ENCODE measurements around the gene FHL2.

The FHL2 gene

GRCh38 chr2:105321875-105322646 is 76.8 kb downstream of the FHL2 start:
- no peak overlapping the region for H2AFZ ChIP-seq (ENCODE audit: low read depth, low read length, severe bottlenecking)
- no peaks in the 10 kb centered on the region for H3K27me3 ChIP-seq (ENCODE audit: low read length)
- H3F3A ChIP-seq (ENCODE audit: insufficient read depth) = peaks cover 4% of the 10 kb centered on the region; the same call in 1 of the 2 replicates
- H3K9me3 ChIP-seq (ENCODE audit: insufficient read depth, low read length) = no peaks in the 10 kb centered on the region
- H3K9ac ChIP-seq (ENCODE audit: low read length) = no peak overlapping the region
- no peaks in the 10 kb centered on the region for H3K36me3 ChIP-seq (ENCODE audit: low read length)
- no peak for TF ChIP-seq EZH2phosphoT487 (conservative IDR thresholded peaks at IDR 0.05; ENCODE audit: low read length)
- no peak overlapping the region for H3K4me2 ChIP-seq (ENCODE audit: low read depth, low read length, poor library complexity, severe bottlenecking)
- peaks cover 90% of the 10 kb centered on the region for H3K79me2 ChIP-seq (ENCODE audit: insufficient read depth, low read length)
- H3K4me3 ChIP-seq (ENCODE audit: insufficient read depth, low read length, poor library complexity, severe bottlenecking) = no peak overlapping the region
- H3K27ac ChIP-seq (ENCODE audit: low read depth, low read length) = no peak overlapping the region
- H3K9me2 ChIP-seq (replicated peaks; ENCODE audit: insufficient read depth, low read length) = no peaks in the 10 kb centered on the region
- peaks cover 7% of the 10 kb centered on the region; the same call in 1 of the 2 replicates for H4K20me1 ChIP-seq (ENCODE audit: low read depth, low read length)

GRCh38 chr2:105320651-105321215 is 78.1 kb downstream of the FHL2 start:
- peaks cover 7% of the 10 kb centered on the region; the same call in 1 of the 2 replicates for H4K20me1 ChIP-seq (ENCODE audit: low read depth, low read length)
- no peaks in the 10 kb centered on the region for H3K9me3 ChIP-seq (ENCODE audit: insufficient read depth, low read length)
- no peak overlapping the region for H3K4me3 ChIP-seq (ENCODE audit: insufficient read depth, low read length, poor library complexity, severe bottlenecking)
- no peak overlapping the region for H2AFZ ChIP-seq (ENCODE audit: low read depth, low read length, severe bottlenecking)
- no peak overlapping the region for H3K4me2 ChIP-seq (ENCODE audit: low read depth, low read length, poor library complexity, severe bottlenecking)
- H3K9me2 ChIP-seq (replicated peaks; ENCODE audit: insufficient read depth, low read length) = no peaks in the 10 kb centered on the region
- no peak overlapping the region for H3K27ac ChIP-seq (ENCODE audit: low read depth, low read length)
- H3K9ac ChIP-seq (ENCODE audit: low read length) = no peak overlapping the region
- no peaks in the 10 kb centered on the region for H3K27me3 ChIP-seq (ENCODE audit: low read length)
- H3K79me2 ChIP-seq (ENCODE audit: insufficient read depth, low read length) = peaks cover 90% of the 10 kb centered on the region
- H3K36me3 ChIP-seq (ENCODE audit: low read length) = no peaks in the 10 kb centered on the region
- TF ChIP-seq EZH2phosphoT487 (conservative IDR thresholded peaks at IDR 0.05; ENCODE audit: low read length) = no peak
- peaks cover 4% of the 10 kb centered on the region; the same call in 1 of the 2 replicates for H3F3A ChIP-seq (ENCODE audit: insufficient read depth)

- TF ChIP-seq, protein P1, sequence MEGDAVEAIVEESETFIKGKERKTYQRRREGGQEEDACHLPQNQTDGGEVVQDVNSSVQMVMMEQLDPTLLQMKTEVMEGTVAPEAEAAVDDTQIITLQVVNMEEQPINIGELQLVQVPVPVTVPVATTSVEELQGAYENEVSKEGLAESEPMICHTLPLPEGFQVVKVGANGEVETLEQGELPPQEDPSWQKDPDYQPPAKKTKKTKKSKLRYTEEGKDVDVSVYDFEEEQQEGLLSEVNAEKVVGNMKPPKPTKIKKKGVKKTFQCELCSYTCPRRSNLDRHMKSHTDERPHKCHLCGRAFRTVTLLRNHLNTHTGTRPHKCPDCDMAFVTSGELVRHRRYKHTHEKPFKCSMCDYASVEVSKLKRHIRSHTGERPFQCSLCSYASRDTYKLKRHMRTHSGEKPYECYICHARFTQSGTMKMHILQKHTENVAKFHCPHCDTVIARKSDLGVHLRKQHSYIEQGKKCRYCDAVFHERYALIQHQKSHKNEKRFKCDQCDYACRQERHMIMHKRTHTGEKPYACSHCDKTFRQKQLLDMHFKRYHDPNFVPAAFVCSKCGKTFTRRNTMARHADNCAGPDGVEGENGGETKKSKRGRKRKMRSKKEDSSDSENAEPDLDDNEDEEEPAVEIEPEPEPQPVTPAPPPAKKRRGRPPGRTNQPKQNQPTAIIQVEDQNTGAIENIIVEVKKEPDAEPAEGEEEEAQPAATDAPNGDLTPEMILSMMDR (IDR thresholded peaks at IDR 0.05; ENCODE audit: insufficient read depth, low read length, poor library complexity, severe bottlenecking) = no peak
- TF ChIP-seq EZH2phosphoT487 (conservative IDR thresholded peaks at IDR 0.05; ENCODE audit: low read length) = no peak
Observed at GRCh38 chr2:105317937-105318336, 80.9 kb downstream of the FHL2 start.

GRCh38 chr2:105315314-105315713 is 83.5 kb downstream of the FHL2 start:
- Histone ChIP-seq H3K27me3 (ENCODE audit: low read length) (no peaks in the 10 kb centered on the region), H3K9me3 (ENCODE audit: insufficient read depth, low read length) (no peaks in the 10 kb centered on the region), H3K4me2 (ENCODE audit: low read depth, low read length, poor library complexity, severe bottlenecking) (peak overlapping the region; percentile 10), H4K20me1 (ENCODE audit: low read depth, low read length) (peaks cover 2% of the 10 kb centered on the region; the same call in 1 of the 2 replicates), H2AFZ (ENCODE audit: low read depth, low read length, severe bottlenecking) (no peak overlapping the region), H3K4me3 (ENCODE audit: insufficient read depth, low read length, poor library complexity, severe bottlenecking) (no peak overlapping the region), H3K27ac (ENCODE audit: low read depth, low read length) (no peak overlapping the region), H3K36me3 (ENCODE audit: low read length) (no peaks in the 10 kb centered on the region), H3K79me2 (ENCODE audit: insufficient read depth, low read length) (peaks cover 93% of the 10 kb centered on the region), H3K9me2 (replicated peaks; ENCODE audit: insufficient read depth, low read length) (no peaks in the 10 kb centered on the region), H3K9ac (ENCODE audit: low read length) (no peak overlapping the region), H3F3A (ENCODE audit: insufficient read depth) (no peaks in the 10 kb centered on the region)
- no peak for TF ChIP-seq EZH2phosphoT487 (conservative IDR thresholded peaks at IDR 0.05; ENCODE audit: low read length)
- TF ChIP-seq, protein P1 (IDR thresholded peaks at IDR 0.05; ENCODE audit: insufficient read depth, low read length, poor library complexity, severe bottlenecking) = no peak

More at GRCh38 chr2:105317937-105318336, 80.9 kb downstream of the FHL2 start:
- Histone ChIP-seq H3K9me3 (ENCODE audit: insufficient read depth, low read length) (no peaks in the 10 kb centered on the region), H3K4me2 (ENCODE audit: low read depth, low read length, poor library complexity, severe bottlenecking) (no peak overlapping the region), H3K9me2 (replicated peaks; ENCODE audit: insufficient read depth, low read length) (no peaks in the 10 kb centered on the region), H3F3A (ENCODE audit: insufficient read depth) (no peaks in the 10 kb centered on the region), H3K9ac (ENCODE audit: low read length) (no peak overlapping the region), H3K27me3 (ENCODE audit: low read length) (no peaks in the 10 kb centered on the region), H2AFZ (ENCODE audit: low read depth, low read length, severe bottlenecking) (no peak overlapping the region), H4K20me1 (ENCODE audit: low read depth, low read length) (peaks cover 7% of the 10 kb centered on the region; the same call in 1 of the 2 replicates), H3K36me3 (ENCODE audit: low read length) (no peaks in the 10 kb centered on the region), H3K79me2 (ENCODE audit: insufficient read depth, low read length) (peaks cover 90% of the 10 kb centered on the region), H3K27ac (ENCODE audit: low read depth, low read length) (no peak overlapping the region), H3K4me3 (ENCODE audit: insufficient read depth, low read length, poor library complexity, severe bottlenecking) (no peak overlapping the region)

Data from SU-DHL-6 (cell line).